C4-2B (cell line): ENCODE data around the gene TM7SF3.

Source experiments
- ZFX ChIP-seq: fragments of 450-650 bp; IDR thresholded peaks from 2 replicates; pipeline ENCODE4 v1.6.1; 2017
- TF ChIP-seq, protein P1 (sequence below): fragments of 450-650 bp; conservative IDR thresholded peaks from 2 replicates; pipeline ENCODE4 v1.5.1; 2017; ENCODE audit warnings: mild to moderate bottlenecking

DNA sequence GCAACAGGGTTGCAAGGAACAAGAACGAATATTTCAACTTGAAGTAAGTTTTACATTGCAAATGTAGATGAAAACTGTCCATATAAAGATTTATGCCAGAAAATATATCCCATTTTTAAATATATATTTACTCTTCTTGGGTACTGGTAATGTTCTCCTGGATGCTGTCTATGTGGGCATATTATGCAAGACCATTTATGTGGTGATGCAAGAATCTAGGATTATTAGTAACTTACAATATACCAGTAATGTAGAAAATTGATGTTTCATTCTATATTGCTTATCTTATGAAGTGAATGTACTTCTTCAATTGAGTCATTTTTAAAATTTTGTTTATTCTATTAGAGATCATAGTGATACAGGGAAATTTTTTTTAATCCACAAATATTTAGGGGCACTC is 50.8 kb downstream of the TM7SF3 start:
- TF ChIP-seq, protein P1, sequence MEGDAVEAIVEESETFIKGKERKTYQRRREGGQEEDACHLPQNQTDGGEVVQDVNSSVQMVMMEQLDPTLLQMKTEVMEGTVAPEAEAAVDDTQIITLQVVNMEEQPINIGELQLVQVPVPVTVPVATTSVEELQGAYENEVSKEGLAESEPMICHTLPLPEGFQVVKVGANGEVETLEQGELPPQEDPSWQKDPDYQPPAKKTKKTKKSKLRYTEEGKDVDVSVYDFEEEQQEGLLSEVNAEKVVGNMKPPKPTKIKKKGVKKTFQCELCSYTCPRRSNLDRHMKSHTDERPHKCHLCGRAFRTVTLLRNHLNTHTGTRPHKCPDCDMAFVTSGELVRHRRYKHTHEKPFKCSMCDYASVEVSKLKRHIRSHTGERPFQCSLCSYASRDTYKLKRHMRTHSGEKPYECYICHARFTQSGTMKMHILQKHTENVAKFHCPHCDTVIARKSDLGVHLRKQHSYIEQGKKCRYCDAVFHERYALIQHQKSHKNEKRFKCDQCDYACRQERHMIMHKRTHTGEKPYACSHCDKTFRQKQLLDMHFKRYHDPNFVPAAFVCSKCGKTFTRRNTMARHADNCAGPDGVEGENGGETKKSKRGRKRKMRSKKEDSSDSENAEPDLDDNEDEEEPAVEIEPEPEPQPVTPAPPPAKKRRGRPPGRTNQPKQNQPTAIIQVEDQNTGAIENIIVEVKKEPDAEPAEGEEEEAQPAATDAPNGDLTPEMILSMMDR: no peak
- TF ChIP-seq ZFX: no peak
